GM21619 (cell line): ENCODE results near the gene MAP1LC3A.
"Not testable (repeated sequence)": the region's sequence is repeated elsewhere in the genome, so short reads cannot be mapped to it uniquely, and the experiment has no call there.

Experiments
- ATAC-seq: cut with Tn5 transposase; IDR thresholded peaks from one replicate; pipeline ENCODE4 v1.9.1; 2021; ENCODE audit not compliant: unreplicated experiment

MAP1LC3A gene

DNA sequence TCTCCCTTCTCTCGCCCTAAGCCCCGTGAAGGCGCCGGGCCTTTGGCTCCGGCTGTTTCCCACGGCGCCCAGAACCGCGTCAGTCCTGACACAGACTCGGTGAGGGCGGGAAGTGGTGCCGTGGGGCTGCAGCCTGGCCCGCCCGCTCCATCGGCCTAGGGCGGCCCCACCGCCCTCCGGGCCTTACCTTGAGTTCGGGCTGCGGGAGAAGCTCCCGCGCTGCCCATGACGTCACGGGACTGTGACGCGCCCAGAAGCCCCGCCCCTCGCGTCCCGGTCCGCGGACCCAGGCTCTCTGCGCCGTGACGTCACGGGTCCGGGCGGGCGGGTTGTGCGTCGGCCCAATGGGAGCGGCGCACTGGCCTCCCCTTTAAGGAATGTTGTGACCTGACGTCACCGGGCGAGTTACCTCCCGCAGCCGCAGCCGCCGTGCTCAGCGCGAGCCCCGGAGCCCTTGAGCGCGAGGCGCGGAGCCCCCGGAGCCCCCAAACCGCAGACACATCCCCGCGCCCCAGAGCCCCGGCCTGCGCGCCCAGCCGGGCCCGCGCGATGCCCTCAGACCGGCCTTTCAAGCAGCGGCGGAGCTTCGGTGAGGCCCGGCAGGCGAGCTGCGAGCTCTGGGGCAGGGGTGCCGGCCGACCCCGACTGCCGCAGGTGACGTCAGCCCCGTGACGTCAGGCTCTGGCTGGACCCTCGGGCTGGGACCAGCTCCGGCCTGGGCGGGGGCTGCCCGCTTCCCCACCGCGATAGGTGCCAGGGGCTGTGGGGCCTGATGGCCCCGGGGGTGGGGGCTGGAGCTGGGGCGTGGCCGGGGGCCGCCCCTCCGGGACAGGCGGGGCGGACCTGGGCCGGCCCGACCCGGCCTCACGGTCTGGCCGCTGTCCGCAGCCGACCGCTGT lies at the start of gene MAP1LC3A:
Gene MAP1LC3A (plus strand): TSS at position 399 of the 899 bp plus-strand sequence. CDS start 151 bp downstream, at position 550.
- no peak for ATAC-seq

- no peak for ATAC-seq
Measured at GRCh38 chr20:34510575-34510974, 47.9 kb upstream of the MAP1LC3A start.

DNA sequence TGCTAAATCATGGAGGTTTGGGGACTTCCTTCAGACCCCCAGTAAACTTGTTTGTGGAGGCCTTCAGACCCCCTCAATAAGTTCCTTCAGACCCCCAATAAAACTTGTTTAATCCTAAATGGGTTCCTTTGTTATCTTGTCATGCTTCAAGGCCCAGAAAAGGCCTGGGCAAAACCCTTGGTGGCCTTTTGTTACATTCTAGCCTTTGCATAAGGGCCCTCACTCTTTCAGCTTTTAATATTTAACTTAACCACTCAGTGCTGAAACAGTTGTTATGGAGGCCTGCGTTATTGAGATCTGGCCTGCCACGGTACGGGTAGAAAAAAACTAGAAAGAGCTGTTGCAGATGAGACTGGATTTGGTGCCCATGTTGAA lies 46.6 kb upstream of the MAP1LC3A start:
- ATAC-seq, result no peak

DNA sequence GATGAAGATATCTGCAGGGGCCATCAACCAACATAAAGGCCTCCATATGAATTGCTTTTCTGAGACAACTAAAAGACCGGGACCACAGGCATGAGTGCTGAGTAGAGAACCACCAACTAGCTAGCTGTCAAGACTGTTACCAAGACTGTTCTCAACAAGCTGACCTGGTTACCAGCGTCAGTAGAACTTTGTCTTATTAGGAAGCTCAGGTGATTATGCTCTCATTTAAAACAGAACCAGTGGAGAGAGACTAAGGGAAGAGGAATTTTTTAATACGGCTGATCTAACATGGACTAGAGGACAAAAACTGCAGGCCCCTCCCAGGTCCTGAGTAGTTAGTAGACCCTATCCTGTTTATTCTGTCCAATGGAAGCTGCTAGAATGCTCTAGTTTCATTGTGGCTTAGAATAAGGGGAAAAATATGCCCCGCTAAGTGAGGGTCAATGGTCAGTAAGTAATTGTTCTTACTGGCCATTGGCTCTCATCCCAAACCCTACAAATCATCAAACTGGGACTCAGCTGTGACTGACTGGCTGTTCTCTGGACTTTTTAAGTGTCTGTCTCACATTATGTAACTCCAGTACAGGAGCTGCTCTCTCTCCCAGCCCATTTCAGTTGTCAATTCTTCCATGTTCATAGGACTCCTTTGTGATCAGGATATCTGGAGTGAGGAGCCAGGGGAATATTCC lies 46.1 kb upstream of the MAP1LC3A start:
- no peak for ATAC-seq

DNA sequence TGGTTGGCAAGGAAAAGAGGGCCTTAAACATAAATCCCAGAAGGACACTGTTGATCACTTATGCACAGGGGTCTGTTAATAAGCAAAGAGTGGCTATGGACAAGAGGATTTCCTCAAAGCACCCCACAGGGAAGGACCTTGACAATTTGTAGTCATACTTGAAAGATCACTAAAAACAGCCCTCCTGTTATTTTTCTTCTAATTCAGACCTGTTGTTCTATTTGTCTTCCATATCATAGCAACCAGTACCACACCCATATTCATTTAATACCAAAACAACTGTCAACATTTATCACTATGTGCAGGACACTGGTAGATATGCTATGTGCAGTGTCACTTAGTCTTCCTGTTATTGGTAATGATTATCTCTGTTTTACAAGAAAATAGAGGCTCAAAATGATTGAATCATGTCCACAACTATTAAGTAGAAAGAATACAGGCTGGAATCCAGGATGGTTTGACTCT lies 45.5 kb upstream of the MAP1LC3A start:
- ATAC-seq, result no peak

- ATAC-seq, result not testable (repeated sequence)
Measured at GRCh38 chr20:34514034-34514433, 44.5 kb upstream of the MAP1LC3A start.

GRCh38 chr20:34514897-34515483 lies 43.5 kb upstream of the MAP1LC3A start:
- no peak for ATAC-seq

- ATAC-seq, result peak; percentile 40
Measured at GRCh38 chr20:34515484-34516246, 42.9 kb upstream of the MAP1LC3A start.

GRCh38 chr20:34516247-34517113 lies 42.0 kb upstream of the MAP1LC3A start, which contains the start of gene DYNLRB1:
Gene DYNLRB1, plus strand, starts transcription at chr20:34516422. Its CDS starts 37 bp downstream, at chr20:34516459.
- ATAC-seq, result peak; percentile 67

- no peak for ATAC-seq
Measured at GRCh38 chr20:34517114-34517505, 41.4 kb upstream of the MAP1LC3A start.

DNA sequence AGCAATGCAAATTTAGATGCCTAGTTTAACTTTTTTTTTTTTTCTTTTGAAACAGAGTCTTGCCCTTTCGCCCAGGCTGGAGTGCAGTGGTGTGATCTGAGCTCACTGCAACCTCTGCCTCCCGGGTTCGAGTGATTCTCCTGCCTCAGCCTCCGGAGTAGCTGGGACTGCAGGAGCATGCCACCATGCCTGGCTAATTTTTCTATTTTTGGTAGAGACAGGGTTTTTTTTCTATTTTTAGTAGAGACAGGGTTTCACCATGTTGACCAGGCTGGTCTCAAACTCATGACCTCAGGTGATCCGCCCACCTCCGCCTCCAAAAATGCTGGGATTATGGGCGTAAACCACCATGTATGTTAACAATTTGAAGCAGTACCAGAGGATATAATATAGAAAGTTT lies 39.7 kb upstream of the MAP1LC3A start:
- not testable (repeated sequence) for ATAC-seq

- not testable (repeated sequence) for ATAC-seq
Measured at GRCh38 chr20:34519841-34520240, 38.7 kb upstream of the MAP1LC3A start.

DNA sequence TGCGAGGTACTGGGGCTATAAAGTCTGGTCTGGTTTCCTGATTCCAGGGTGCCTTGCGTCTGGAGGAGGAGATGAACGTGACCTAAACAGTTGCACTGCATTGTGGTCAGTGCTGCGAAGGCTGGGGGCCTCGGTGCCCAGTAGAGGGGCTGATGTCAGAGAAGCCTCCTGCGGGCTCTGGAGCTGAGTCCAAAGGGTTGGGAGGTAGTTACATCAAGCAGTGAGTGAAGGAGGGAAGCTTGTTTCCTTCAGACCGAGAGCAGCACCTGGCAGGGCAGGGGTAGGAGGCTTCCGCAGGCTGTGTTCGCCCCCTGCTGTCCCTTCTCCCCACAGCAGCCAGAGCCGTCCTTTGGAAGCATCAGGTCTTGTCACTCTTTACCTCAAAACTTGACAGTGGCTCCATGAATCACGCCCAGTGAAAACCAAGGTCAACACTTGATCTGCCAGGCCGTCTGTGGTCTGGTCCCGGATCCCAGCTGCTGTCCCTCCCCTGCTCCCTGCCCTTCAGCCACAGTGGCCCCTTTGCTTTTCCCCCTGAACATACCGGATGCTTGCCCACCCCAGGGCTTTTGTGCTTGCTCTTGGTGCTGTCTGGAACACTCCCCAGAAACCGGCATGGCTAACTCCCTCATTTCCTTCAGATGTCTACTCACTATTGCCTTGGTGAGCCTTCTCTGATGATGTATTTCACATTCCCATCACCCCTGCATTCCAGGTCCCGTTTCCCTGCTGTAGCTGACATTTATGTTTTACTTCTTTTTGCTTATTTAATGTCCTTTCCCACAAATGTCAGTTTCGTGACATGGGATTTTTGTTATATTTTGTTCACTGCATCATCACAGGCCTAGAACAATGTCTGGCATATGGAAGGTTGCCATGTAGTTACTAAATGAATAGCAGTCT lies 35.3 kb upstream of the MAP1LC3A start:
- ATAC-seq, result no peak

GRCh38 chr20:34524426-34524825 lies 34.1 kb upstream of the MAP1LC3A start:
- no peak for ATAC-seq

GRCh38 chr20:34525342-34525708 lies 33.2 kb upstream of the MAP1LC3A start:
- ATAC-seq, result no peak

DNA sequence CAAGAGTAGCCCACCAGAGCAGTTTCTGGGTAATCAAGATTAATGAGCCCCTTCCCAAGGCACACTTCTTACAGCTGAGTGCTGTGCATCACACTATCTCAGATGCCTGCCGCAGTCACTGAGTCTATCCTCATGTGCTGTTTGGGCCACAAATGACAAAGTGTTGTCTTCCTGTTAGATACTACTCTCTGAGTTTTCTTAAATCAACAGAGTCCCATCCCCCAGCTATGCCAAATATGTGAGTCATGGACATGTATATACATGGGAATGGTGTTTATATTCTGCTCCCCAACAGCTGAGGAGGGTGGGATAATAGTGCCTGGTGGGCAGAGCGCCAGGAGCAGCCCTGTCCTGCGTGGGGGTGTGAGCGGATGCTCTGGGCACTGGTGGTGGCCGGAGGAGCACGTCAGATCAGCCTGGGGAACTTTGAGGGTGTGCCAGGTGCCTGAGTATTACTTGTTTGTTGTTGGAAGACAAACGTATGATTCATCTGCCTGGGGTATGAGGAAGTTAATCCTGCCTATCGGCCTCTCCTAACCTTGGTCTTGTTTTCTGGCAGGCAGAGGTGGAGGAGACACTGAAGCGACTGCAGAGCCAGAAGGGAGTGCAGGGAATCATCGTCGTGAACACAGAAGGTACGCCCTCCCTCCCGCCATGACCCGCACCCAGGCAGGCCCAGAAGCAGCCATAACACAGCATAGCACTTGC lies 32.7 kb upstream of the MAP1LC3A start:
- ATAC-seq, result no peak

GRCh38 chr20:34526466-34526865 lies 32.1 kb upstream of the MAP1LC3A start:
- no peak for ATAC-seq

DNA sequence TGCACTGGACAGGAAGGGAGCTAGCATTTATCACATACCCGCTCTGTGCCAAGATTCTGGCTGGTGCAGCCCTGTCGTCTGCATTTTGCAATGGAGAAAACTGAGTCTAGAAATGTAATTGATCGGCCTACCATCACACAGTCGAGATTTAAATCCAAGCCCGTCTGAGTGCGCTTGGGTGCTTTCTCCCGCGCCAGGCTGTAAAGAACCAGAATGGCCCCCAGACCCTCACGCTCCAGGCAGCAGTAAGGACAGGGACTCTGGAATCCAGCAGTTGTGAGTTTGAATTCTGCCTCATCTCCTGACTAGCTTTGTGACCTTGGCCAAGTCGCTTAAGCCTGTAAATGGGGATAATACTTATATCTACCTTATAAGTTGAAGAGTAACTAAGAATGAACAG lies 31.5 kb upstream of the MAP1LC3A start:
- no peak for ATAC-seq
